Loucy (cell line): ENCODE results near the gene MFGE8.
"Not testable (repeated sequence)": the region's sequence is repeated elsewhere in the genome, so short reads cannot be mapped to it uniquely, and the experiment has no call there.

Source experiments
- H2AFZ ChIP-seq: fragments of 200-600 bp; sonication (generic); 2 replicates; pipeline ENCODE4 v1.6.0; 2016; ENCODE audit warnings: antibody characterized with exemption, mild to moderate bottlenecking, low read length, moderate library complexity
- H3F3A ChIP-seq: fragments of 200-600 bp; 2 replicates; pipeline ENCODE4 v1.6.0; 2016; ENCODE audit warnings: antibody characterized with exemption, low read depth, mild to moderate bottlenecking
- H3K27me3 ChIP-seq: fragments of 200-600 bp; sonication (generic); 2 replicates; pipeline ENCODE4 v1.6.1; 2014; ENCODE audit warnings: low read length, mild to moderate bottlenecking; ENCODE audit not compliant: insufficient read depth, poor library complexity, severe bottlenecking
- H3K36me3 ChIP-seq: fragments of 200-600 bp; sonication (generic); 2 replicates; pipeline ENCODE4 v1.6.1; 2016; ENCODE audit warnings: low read length; ENCODE audit not compliant: insufficient read depth
- H3K4me1 ChIP-seq: fragments of 200-600 bp; sonication (generic); 2 replicates; pipeline ENCODE4 v1.5.1; 2014; ENCODE audit warnings: low read length, mild to moderate bottlenecking; ENCODE audit not compliant: insufficient read depth, poor library complexity, severe bottlenecking
- H3K4me2 ChIP-seq: fragments of 200-600 bp; sonication (generic); 2 replicates; pipeline ENCODE4 v1.6.0; 2014; ENCODE audit warnings: antibody characterized with exemption, low read length, low read depth, mild to moderate bottlenecking; ENCODE audit not compliant: poor library complexity, severe bottlenecking
- H3K4me3 ChIP-seq: fragments of 200-600 bp; sonication (generic); 2 replicates; pipeline ENCODE4 v1.5.1; 2014; ENCODE audit warnings: low read length, mild to moderate bottlenecking, mixed read lengths; ENCODE audit not compliant: poor library complexity, severe bottlenecking
- H3K79me2 ChIP-seq: fragments of 200-600 bp; sonication (generic); 2 replicates; pipeline ENCODE4 v1.6.1; 2014; ENCODE audit warnings: low read length; ENCODE audit not compliant: insufficient read depth
- H3K9ac ChIP-seq: fragments of 200-600 bp; sonication (generic); 2 replicates; pipeline ENCODE4 v1.6.0; 2014; ENCODE audit warnings: mild to moderate bottlenecking, low read depth, low read length, moderate library complexity; ENCODE audit not compliant: poor library complexity, severe bottlenecking
- H3K9me2 ChIP-seq: fragments of 200-600 bp; sonication (generic); replicated peaks from 2 replicates; pipeline ENCODE4 v1.6.1; 2016; ENCODE audit warnings: low read depth, low read length, mixed read lengths
- H3K9me3 ChIP-seq: fragments of 200-600 bp; sonication (generic); 2 replicates; pipeline ENCODE4 v1.6.1; 2014; ENCODE audit warnings: mild to moderate bottlenecking, antibody characterized with exemption, low read length, low read depth; ENCODE audit not compliant: insufficient read depth
- H4K20me1 ChIP-seq: fragments of 200-600 bp; sonication (generic); 2 replicates; pipeline ENCODE4 v1.6.0; 2014; ENCODE audit warnings: antibody characterized with exemption, low read length, mild to moderate bottlenecking; ENCODE audit not compliant: insufficient read depth, poor library complexity, severe bottlenecking
- CTCF ChIP-seq: fragments of 200-600 bp; sonication (generic); conservative IDR thresholded peaks from 2 replicates; pipeline ENCODE4 v1.5.1; 2014; ENCODE audit warnings: mild to moderate bottlenecking, antibody characterized with exemption, low read length

MFGE8 gene

GRCh38 chr15:88930579-88930978 is 17.4 kb upstream of the MFGE8 start:
- no peaks in the 10 kb centered on the region for H4K20me1 ChIP-seq
- TF ChIP-seq CTCF = no peak
- no peak overlapping the region for H3K4me2 ChIP-seq
- no peak overlapping the region for H3K9ac ChIP-seq
- no peaks in the 10 kb centered on the region for H3K9me2 ChIP-seq
- H3K4me1 ChIP-seq = no peaks in the 10 kb centered on the region
- no peaks in the 10 kb centered on the region for H3K79me2 ChIP-seq
- no peaks in the 10 kb centered on the region for H3K9me3 ChIP-seq
- no peak overlapping the region for H2AFZ ChIP-seq
- no peaks in the 10 kb centered on the region for H3K36me3 ChIP-seq
- H3F3A ChIP-seq = no peaks in the 10 kb centered on the region
- no peaks in the 10 kb centered on the region for H3K27me3 ChIP-seq
- no peak overlapping the region for H3K4me3 ChIP-seq

GRCh38 chr15:88929358-88930098 is 16.3 kb upstream of the MFGE8 start:
- not testable (repeated sequence) for H3K36me3 ChIP-seq, H3K27me3 ChIP-seq, H3K4me1 ChIP-seq, H3K4me2 ChIP-seq, H4K20me1 ChIP-seq, H3K79me2 ChIP-seq, H3K9me3 ChIP-seq, H3F3A ChIP-seq, H2AFZ ChIP-seq, H3K4me3 ChIP-seq, H3K9me2 ChIP-seq, H3K9ac ChIP-seq

- H3K4me3 ChIP-seq, H3K4me1 ChIP-seq, H2AFZ ChIP-seq, H3K9ac ChIP-seq, H3K4me2 ChIP-seq, H3K79me2 ChIP-seq, H3K36me3 ChIP-seq, H3K27me3 ChIP-seq, H3K9me3 ChIP-seq, H3F3A ChIP-seq, H4K20me1 ChIP-seq, H3K9me2 ChIP-seq: not testable (repeated sequence)
These were observed 15.0 kb upstream of the MFGE8 start for GRCh38 chr15:88928192-88928591.

- not testable (repeated sequence) for H3K4me1 ChIP-seq, H3K27me3 ChIP-seq, H4K20me1 ChIP-seq, H3K9ac ChIP-seq, H3K4me2 ChIP-seq, H3K9me3 ChIP-seq, H3K36me3 ChIP-seq, H2AFZ ChIP-seq, H3K4me3 ChIP-seq, H3K79me2 ChIP-seq, H3F3A ChIP-seq, H3K9me2 ChIP-seq
These were observed 12.5 kb upstream of the MFGE8 start for GRCh38 chr15:88925648-88926047.

- not testable (repeated sequence) for H4K20me1 ChIP-seq, H3K79me2 ChIP-seq, H3K4me2 ChIP-seq, H3K9me2 ChIP-seq, H2AFZ ChIP-seq, H3K4me1 ChIP-seq, H3K36me3 ChIP-seq, H3K4me3 ChIP-seq, H3K9ac ChIP-seq, H3K27me3 ChIP-seq, H3F3A ChIP-seq, H3K9me3 ChIP-seq
These were observed 7.8 kb upstream of the MFGE8 start for GRCh38 chr15:88920892-88921435.
